SK-N-SH (cell line): Measurements from ENCODE around the gene FAM171A2. TPM values are rescaled to one million over a fixed set of nuclear protein-coding genes. Genes with fewer than 3 reads are reported as not detected.

ENCODE experiments used
- CTCF ChIA-PET: fragments of 300-600, 350-600 bp; formaldehyde crosslinking; extraction: SDS; loops from one replicate; lab custom pipeline; 2021; lab: Yijun Ruan, JAX
- POLR2A ChIA-PET: fragments of 350-600 bp; sonication (Branson Sonifier 250); formaldehyde crosslinking; extraction: SDS; loops from one replicate; lab custom pipeline; 2020; ENCODE audit warnings: antibody characterized with exemption, inconsistent platforms; lab: Yijun Ruan, JAX
- DNase-seq: peaks from one replicate; pipeline ENCODE4 v3.0.0; 2012
- H2AFZ ChIP-seq: fragments of 200-600 bp; sonication (generic); 2 replicates; pipeline ENCODE4 v1.8.1; 2016; ENCODE audit warnings: antibody characterized with exemption, mild to moderate bottlenecking, low read depth
- H3F3A ChIP-seq: fragments of 200-600 bp; sonication (generic); replicated peaks from 2 replicates; pipeline ENCODE3; 2016; ENCODE audit warnings: antibody characterized with exemption, mild to moderate bottlenecking; ENCODE audit not compliant: insufficient read depth
- H3K27ac ChIP-seq, 2 experiments: fragments of 200-500 bp in 1 of 2; fragments of 200-600 bp in 1 of 2; sonication (Bioruptor generic) in 1 of 2; sonication (generic), shearing (Covaris generic) in 1 of 2; 2 replicates each; pipeline versions ENCODE4 v1.5.1 to v1.6.1; 2014 to 2016; ENCODE audit warnings: low read depth in 2 of 2, inconsistent platforms in 1 of 2, low read length in 1 of 2, mild to moderate bottlenecking in 1 of 2, mixed read lengths in 1 of 2
- H3K27me3 ChIP-seq: fragments of 200-600 bp; sonication (generic), shearing (Covaris generic); 2 replicates; pipeline ENCODE4 v1.6.1; 2016; ENCODE audit warnings: mixed run types; ENCODE audit not compliant: insufficient read depth
- H3K36me3 ChIP-seq, 2 experiments: fragments of 200-500 bp in 1 of 2; fragments of 200-600 bp in 1 of 2; sonication (Bioruptor generic) in 1 of 2; sonication (generic) in 1 of 2; replicated peaks in 1 of 2; 2 replicates each; pipeline versions ENCODE3 to v1.5.1; 2014 to 2016; ENCODE audit warnings: low read length in 1 of 2, mild to moderate bottlenecking in 1 of 2; ENCODE audit not compliant: insufficient read depth in 2 of 2, control insufficient read depth in 1 of 2
- H3K4me1 ChIP-seq, 2 experiments: fragments of 200-500 bp in 1 of 2; fragments of 200-600 bp in 1 of 2; sonication (Bioruptor generic) in 1 of 2; sonication (generic), shearing (Covaris generic) in 1 of 2; 2 replicates each; pipeline versions ENCODE4 v1.5.1 to v1.6.1; 2014 to 2016; ENCODE audit warnings: low read depth in 1 of 2, low read length in 1 of 2, mixed run types in 1 of 2; ENCODE audit not compliant: insufficient read depth in 2 of 2, control insufficient read depth in 1 of 2
- H3K4me2 ChIP-seq: fragments of 200-600 bp; sonication (generic), shearing (Covaris generic); 2 replicates; pipeline ENCODE4 v1.6.1; 2017; ENCODE audit warnings: mixed run types
- H3K4me3 ChIP-seq, 2 experiments: fragments of 200-500 bp in 1 of 2; fragments of 200-600 bp in 1 of 2; sonication (Bioruptor generic) in 1 of 2; sonication (generic), shearing (Covaris generic) in 1 of 2; 2 replicates each; pipeline versions ENCODE4 v1.5.1 to v1.8.1; 2014 to 2016; ENCODE audit warnings: low read depth in 2 of 2, inconsistent platforms in 1 of 2, low read length in 1 of 2, mild to moderate bottlenecking in 1 of 2, mixed read lengths in 1 of 2, moderate library complexity in 1 of 2
- H3K79me2 ChIP-seq: fragments of 200-600 bp; sonication (generic); 2 replicates; pipeline ENCODE4 v1.8.1; 2017; ENCODE audit warnings: mild to moderate bottlenecking; ENCODE audit not compliant: insufficient read depth
- H3K9ac ChIP-seq: fragments of 200-600 bp; sonication (generic); 2 replicates; pipeline ENCODE4 v1.6.1; 2017; ENCODE audit warnings: mixed run types
- H3K9me2 ChIP-seq: fragments of 200-600 bp; sonication (generic); 2 replicates; pipeline ENCODE4 v1.6.1; 2017; ENCODE audit warnings: mixed run types
- H3K9me3 ChIP-seq: fragments of 200-600 bp; sonication (generic); 2 replicates; pipeline ENCODE4 v1.6.1; 2017; ENCODE audit warnings: mixed run types, mild to moderate bottlenecking, moderate library complexity
- H4K20me1 ChIP-seq: fragments of 200-600 bp; sonication (generic); 2 replicates; pipeline ENCODE4 v1.6.1; 2017; ENCODE audit warnings: mild to moderate bottlenecking, mixed run types; ENCODE audit not compliant: insufficient read depth
- CHD2 ChIP-seq: fragments of 150-350 bp; IDR thresholded peaks from 2 replicates; pipeline ENCODE4 v1.6.1; 2018; ENCODE audit warnings: low read length; ENCODE audit not compliant: partially characterized antibody
- CTCF ChIP-seq: fragments of 200-600 bp; sonication (generic); IDR thresholded peaks from 2 replicates; pipeline ENCODE4 v1.6.1; 2017; ENCODE audit warnings: antibody characterized with exemption, mild to moderate bottlenecking, moderate library complexity
- FOSL2 ChIP-seq: IDR thresholded peaks from 2 replicates; pipeline ENCODE4 v1.4.0; 2012; ENCODE audit warnings: low read depth, mild to moderate bottlenecking, moderate library complexity, borderline replicate concordance
- GATA2 ChIP-seq: sonication (generic); formaldehyde crosslinking; IDR thresholded peaks from 2 replicates; pipeline ENCODE4 v1.5.0; 2020; ENCODE audit warnings: mild to moderate bottlenecking, missing genetic modification reagents
- MAX ChIP-seq: IDR thresholded peaks from 2 replicates; pipeline ENCODE4 v1.4.0; 2012; ENCODE audit warnings: low read depth
- NRF1 ChIP-seq: IDR thresholded peaks from 2 replicates; pipeline ENCODE4 v1.6.1; 2012; ENCODE audit warnings: low read depth, mild to moderate bottlenecking, low read length
- PBX3 ChIP-seq: IDR thresholded peaks from 2 replicates; pipeline ENCODE4; 2012
- RAD21 ChIP-seq: IDR thresholded peaks from 2 replicates; pipeline ENCODE4 v1.6.1; 2012; ENCODE audit warnings: mild to moderate bottlenecking, low read length
- RCOR1 ChIP-seq: fragments of 150-350 bp; IDR thresholded peaks from 2 replicates; pipeline ENCODE4 v1.6.1; 2017; ENCODE audit warnings: antibody characterized with exemption, low read length
- TEAD4 ChIP-seq: IDR thresholded peaks from 2 replicates; pipeline ENCODE4 v1.4.0; 2012; ENCODE audit warnings: mild to moderate bottlenecking, borderline replicate concordance; ENCODE audit not compliant: insufficient read depth
- WGBS: methylation state at CpG from one replicate; pipeline ENCODE4 v1.1.6; 2017; ENCODE audit warnings: low lambda C conversion rate; 5-methylcytosine and 5-hydroxymethylcytosine counted together
- polyA plus RNA-seq, 3 experiments: library from polyadenylated mRNA; depleted of rRNA; stranded (reverse); fragments of >200 nt; gene quantifications; 2 replicates each; pipeline ENCODE4 v1.2.3, GENCODE V29; 2012

Gene FAM171A2
- polyA plus RNA-seq (2012; rRNA removed), result 4.8 and 4.9 TPM in 2 replicates
- 1.8 and 3.6 TPM in 2 replicates for polyA plus RNA-seq (2012; cell fraction: cytosol; rRNA removed)
- 4.0 and 4.5 TPM in 2 replicates for polyA plus RNA-seq (2012; cell fraction: nucleus; rRNA removed)

GRCh38 chr17:44363613-44364159, at the start of gene FAM171A2:
Gene FAM171A2 (minus strand): TSS chr17:44363853. CDS start chr17:44363714, 139 bp downstream.
- no peaks in the 10 kb centered on the region for H3K9me2 ChIP-seq
- H3K9me3 ChIP-seq, result no peaks in the 10 kb centered on the region
- peaks cover 3 to 22% of the 10 kb centered on the region in 2 experiments; a peak in 1 of 4 replicates for H3K4me1 ChIP-seq
- no peak for TF ChIP-seq GATA2 (CRISPR knock-in tag)
- TF ChIP-seq CHD2, result no peak
- peak; percentile 30; the same call in 1 of the 2 replicates for TF ChIP-seq MAX
- no peak for TF ChIP-seq TEAD4
- no peak for TF ChIP-seq PBX3
- no peak for TF ChIP-seq NRF1
- peak; percentile 14; the same call in 1 of the 2 replicates for TF ChIP-seq RAD21
- no peak for TF ChIP-seq FOSL2
- TF ChIP-seq CTCF, result peak; percentile 59
- no peak for TF ChIP-seq RCOR1
- peak within 1 kb of the TSS; percentile 85 for H3K9ac ChIP-seq
- H4K20me1 ChIP-seq, result peaks cover 11% of the 10 kb centered on the region; the same call in 1 of the 2 replicates
- H3K79me2 ChIP-seq, result peaks cover 7% of the 10 kb centered on the region; the same call in 1 of the 2 replicates
- peak within 1 kb of the TSS; percentile 97 for H2AFZ ChIP-seq
- peaks cover 3% of the 10 kb centered on the region for H3F3A ChIP-seq
- no peaks in the 10 kb centered on the region; the same call in 1 of the 2 replicates for H3K27me3 ChIP-seq
- peak within 1 kb of the TSS; percentile 94 for H3K4me2 ChIP-seq
- peak; percentile 97 for DNase-seq
- CTCF ChIA-PET, result interaction anchor here (0.6 to 7.6 kb wide), 21 partner anchors 8 to 523 kb away, joined by 3 to 85 read pairs (median 3); partner anchors contain the start of gene GRN
- H3K36me3 ChIP-seq, result peaks cover 0 to 2% of the 10 kb centered on the region in 2 experiments
- peak within 1 kb of the TSS in 1 of 2 experiments; percentile 76; a peak in 2 of 4 replicates for H3K27ac ChIP-seq
- peak within 1 kb of the TSS; percentile 80 to 89 for H3K4me3 ChIP-seq
- POLR2A ChIA-PET, result interaction anchor here (1.5 to 2.6 kb wide), 2 partner anchors 12 to 19 kb away, joined by 7 to 11 read pairs; partner anchors contain the start of gene GRN
- 4% methylated on average over 9 of the region's 63 CpGs for WGBS

DNA sequence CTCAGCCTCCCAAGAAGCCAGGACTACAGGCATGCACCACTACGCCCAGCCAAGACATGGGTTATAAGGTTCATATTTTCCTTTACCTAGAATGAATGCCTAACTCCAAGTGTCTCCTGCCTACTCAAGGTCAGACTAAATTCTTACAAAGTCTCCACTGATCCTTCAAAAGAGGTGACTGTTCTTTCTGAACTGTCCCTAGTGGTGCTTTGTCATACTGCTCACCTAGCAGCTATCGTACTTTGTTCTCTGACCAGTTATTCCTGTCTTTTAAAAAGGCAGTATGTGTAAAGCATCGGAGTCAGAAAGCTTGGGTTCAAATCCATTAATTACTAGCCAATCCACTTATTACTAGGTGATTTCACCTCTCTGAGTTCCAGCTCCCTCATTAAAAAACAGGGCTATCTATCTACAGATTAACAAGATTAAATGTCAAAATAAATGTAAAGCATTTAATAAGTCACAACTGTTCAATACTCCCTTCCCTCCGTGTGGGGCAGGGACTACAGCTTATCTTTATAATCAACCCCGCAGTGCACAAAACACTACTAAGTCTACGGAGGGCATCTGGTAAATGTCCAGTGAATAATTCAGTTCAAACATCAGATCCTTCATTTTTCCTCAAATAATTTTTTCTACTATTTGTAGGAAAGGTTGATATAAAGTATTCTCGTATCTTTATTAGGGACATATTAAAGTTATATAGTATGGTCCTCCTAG, 45.8 kb upstream of the FAM171A2 start:
- no peaks in the 10 kb centered on the region for H3K27me3 ChIP-seq
- no peak overlapping the region for H3K4me2 ChIP-seq
- TF ChIP-seq FOSL2 (no peak), GATA2 (CRISPR knock-in tag) (peak; percentile 62)
- peaks cover 11 to 21% of the 10 kb centered on the region in 2 experiments for H3K36me3 ChIP-seq
- no peak overlapping the region for H3K4me3 ChIP-seq
- H2AFZ ChIP-seq, result no peak overlapping the region
- H3K79me2 ChIP-seq, result no peaks in the 10 kb centered on the region; the same call in 1 of the 2 replicates
- no peak overlapping the region for H3K27ac ChIP-seq
- H3K9me2 ChIP-seq, result no peaks in the 10 kb centered on the region
- H3K9me3 ChIP-seq, result no peaks in the 10 kb centered on the region
- H3F3A ChIP-seq, result peaks cover 3% of the 10 kb centered on the region
- H3K9ac ChIP-seq, result no peak overlapping the region
- DNase-seq, result peak; percentile 33
- 75% methylated on average over 7 of the region's 7 CpGs for WGBS
- peaks cover 0 to 2% of the 10 kb centered on the region in 2 experiments; a peak in 3 of 4 replicates for H3K4me1 ChIP-seq
- ChIA-PET POLR2A (no interaction called here), CTCF (interaction anchor here (0.6 to 2.0 kb wide), 7 partner anchors 9 to 474 kb away, joined by 3 to 13 read pairs (median 3); no protein-coding TSS in a partner anchor)
- 0 out of 2 replicates have a peak, but pooled peaks cover 4% of the 10 kb centered on the region for H4K20me1 ChIP-seq
